HK-2 (cell line): ENCODE results near the gene GRK2.

Source experiments
- DNase-seq: peaks from one replicate; pipeline ENCODE4 v3.0.0-alpha.2; 2018; ENCODE audit not compliant: unreplicated experiment

The GRK2 gene

DNA sequence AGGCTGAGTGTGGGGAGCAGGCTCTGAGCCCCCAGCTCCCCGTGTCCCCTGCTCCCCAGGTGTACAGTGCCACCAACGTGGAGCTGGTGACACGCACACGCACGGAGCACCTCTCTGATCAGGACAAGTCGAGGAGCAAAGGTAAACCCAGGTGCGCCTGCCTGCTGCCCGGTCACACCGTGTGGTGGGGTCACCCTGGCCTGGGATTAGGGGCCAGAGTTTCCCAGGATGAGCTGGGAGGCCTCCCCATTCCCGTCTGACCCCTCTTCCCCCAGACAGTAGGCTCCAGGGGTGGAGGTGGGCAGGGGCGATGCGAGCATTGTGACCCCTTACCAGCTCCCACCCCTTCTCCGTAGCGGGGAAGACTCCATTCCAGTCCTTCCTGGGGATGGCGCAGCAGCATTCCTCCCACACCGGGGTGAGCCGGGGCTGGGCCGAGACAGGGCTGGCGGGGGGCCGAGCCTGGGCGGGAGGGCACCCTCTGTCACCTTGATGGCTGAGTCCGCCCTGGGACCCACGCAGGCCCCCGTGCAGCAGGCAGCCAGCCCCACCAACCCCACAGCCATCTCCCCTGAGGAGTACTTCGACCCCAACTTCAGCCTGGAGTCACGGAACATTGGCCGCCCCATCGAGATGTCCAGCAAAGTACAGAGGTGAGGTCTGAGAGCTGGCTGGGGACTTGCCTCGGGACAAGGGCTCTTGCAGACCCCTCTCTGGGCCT is 33.4 kb downstream of the GRK2 start:
- DNase-seq: no peak

- no peak for DNase-seq
These were observed 34.0 kb downstream of the GRK2 start for GRCh38 chr11:67300256-67300755.

GRCh38 chr11:67300756-67301312 is 34.6 kb downstream of the GRK2 start:
- no peak for DNase-seq

DNA sequence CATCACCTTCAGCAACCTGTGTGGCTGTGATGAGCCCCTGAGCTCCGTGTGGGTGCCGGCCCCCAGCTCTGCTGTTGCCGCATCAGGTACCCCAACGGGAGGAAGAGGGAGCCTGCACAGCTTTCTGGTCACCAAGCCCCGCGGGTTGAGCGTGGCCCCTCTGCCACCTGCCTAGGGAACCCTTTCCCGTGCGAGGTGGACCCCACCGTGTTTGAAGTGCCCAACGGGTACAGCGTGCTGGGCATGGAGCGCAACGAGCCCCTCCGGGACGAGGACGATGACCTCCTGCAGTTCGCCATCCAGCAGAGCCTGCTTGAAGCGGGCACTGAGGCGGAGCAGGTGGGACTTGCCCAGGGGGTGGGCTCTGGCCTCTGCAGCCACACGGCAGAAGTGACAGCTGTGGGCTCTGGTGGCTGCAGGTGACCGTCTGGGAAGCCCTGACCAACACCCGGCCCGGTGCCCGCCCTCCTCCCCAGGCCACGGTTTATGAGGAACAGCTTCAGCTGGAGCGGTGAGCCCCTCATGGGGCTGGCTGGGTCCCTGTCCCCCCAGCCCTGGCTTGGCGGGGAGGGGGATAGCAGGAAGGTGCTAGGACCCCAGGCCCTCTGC is 35.1 kb downstream of the GRK2 start:
- DNase-seq: no peak

GRCh38 chr11:67301951-67302516 is 35.8 kb downstream of the GRK2 start:
- DNase-seq: peak; percentile 73

GRCh38 chr11:67302571-67303131 is 36.4 kb downstream of the GRK2 start:
- peak; percentile 65 for DNase-seq

DNA sequence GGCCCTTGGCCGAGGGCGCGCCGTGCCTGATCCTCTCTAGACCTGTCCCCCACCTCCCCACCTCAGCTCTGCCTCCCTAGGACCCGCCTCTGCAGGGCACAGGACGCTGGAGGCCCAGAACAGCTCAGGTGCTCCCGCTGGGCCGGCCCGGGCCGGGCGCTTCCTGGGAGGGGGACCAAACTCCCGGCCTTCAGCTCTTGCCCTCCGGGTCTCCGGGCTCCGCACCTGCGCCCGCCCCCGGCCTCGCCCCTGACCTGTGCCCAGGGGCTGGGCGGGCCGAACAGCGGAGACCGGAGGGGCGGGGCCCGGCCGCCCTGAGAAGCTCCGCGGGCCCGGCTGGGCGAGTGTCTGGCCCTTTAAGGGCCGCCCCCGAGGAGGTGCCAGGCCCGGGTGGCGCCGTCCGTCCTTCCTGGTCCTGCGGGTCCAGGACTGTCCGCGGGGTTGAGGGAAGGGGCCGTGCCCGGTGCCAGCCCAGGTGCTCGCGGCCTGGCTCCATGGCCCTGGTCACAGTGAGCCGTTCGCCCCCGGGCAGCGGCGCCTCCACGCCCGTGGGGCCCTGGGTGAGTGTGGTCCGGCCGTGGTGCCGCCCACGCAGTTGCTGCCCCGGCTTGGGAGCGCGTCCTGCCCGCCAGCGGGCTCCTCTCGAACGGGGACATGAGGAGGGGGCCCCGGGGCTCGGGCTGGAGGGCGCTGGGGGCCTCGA is 37.0 kb downstream of the GRK2 start, which contains the start of gene SSH3:
SSH3 (plus strand) TSS at position 399 of the 703 bp plus-strand sequence; CDS start at position 495, 96 bp downstream.
- DNase-seq: peak; percentile 79

GRCh38 chr11:67303835-67304411 is 37.6 kb downstream of the GRK2 start:
- peak; percentile 54 for DNase-seq

DNA sequence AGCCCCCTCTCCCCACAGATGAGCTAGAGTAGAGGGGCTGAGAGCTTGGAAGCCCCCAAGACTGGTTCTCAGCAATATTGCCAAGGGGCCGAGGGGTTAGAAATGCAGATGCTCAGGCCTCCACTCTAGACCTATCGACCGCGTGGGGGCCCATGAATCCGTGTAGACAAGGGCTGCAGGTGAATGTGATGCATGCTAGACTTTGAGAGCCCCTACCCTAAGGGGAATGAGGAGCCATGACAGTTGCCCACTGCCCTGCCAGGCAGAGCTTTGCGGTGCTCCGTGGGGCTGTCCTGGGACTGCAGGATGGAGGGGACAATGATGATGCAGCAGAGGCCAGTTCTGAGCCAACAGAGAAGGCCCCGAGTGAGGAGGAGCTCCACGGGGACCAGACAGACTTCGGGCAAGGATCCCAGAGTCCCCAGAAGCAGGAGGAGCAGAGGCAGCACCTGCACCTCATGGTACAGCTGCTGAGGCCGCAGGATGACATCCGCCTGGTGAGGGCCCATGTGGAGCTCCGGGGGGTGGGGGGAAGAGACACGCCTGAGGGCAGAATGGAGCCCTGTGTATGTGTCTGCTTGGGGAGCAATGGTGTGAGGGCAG is 38.3 kb downstream of the GRK2 start:
- DNase-seq: no peak

- no peak for DNase-seq
These were observed 40.7 kb downstream of the GRK2 start for GRCh38 chr11:67306769-67307544.

DNA sequence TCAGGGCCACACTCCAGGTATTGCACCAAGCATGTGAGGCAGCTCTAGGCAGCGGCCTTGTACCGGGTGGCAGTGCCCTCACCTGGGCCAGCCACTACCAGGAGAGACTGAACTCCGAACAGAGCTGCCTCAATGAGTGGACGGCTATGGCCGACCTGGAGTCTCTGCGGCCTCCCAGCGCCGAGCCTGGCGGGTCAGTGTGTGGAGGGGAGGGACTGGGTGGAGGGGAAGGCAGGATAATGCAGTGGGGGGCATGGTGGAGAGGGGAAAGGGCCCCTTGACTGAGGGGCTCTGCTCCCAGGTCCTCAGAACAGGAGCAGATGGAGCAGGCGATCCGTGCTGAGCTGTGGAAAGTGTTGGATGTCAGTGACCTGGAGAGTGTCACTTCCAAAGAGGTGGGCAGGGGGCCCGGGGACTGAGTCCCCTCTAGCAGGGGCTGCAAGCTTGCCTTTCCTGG is 41.3 kb downstream of the GRK2 start:
- no peak for DNase-seq

DNA sequence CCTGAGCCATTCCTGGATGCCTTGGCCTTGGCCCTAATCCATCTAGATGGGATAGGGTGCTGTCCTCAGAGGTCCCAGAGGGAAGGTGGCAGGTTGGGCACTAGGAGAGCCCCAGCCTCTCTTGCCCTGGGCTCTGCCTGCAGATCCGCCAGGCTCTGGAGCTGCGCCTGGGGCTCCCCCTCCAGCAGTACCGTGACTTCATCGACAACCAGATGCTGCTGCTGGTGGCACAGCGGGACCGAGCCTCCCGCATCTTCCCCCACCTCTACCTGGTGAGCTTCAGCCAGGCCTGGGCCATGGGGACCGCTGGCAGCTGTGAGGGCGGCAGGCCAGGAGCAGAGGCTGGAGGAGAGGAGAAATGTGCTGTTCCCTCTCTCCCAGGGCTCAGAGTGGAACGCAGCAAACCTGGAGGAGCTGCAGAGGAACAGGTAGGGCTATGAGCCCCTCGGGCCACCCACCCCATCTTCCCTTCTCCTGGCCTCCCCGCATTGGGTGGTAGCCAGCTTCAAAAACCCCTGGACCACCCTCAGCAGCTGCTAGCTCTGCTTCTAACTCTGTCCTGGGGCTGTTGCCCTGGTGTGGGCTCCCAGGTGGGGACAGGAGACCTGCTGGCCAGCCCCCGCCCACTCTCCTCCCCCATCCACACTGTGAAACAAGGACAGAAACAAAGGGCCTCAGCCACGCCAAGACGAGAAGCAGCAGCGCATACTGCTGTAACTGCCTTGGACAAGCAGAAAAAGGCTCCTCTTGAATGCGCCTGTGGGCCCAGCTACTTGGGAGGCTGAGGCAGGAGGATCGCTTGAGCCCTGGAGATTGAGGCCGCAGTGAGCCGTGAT is 42.0 kb downstream of the GRK2 start:
- no peak for DNase-seq

- no peak for DNase-seq
These were observed 42.9 kb downstream of the GRK2 start for GRCh38 chr11:67309166-67309565.

DNA sequence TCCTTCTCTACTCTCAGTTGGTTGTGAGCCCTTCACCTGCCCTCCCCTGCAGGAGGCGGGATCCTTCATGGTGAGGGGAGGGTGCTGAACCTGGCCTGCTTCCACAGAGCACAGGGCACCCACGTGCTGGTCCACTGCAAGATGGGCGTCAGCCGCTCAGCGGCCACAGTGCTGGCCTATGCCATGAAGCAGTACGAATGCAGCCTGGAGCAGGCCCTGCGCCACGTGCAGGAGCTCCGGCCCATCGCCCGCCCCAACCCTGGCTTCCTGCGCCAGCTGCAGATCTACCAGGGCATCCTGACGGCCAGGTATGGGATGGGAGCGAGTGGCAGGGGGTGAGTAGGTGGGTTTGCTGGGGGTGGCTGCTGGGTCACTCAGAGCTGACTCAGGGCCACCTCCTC is 43.4 kb downstream of the GRK2 start:
- no peak for DNase-seq

GRCh38 chr11:67310246-67311050 is 44.2 kb downstream of the GRK2 start:
- no peak for DNase-seq

GRCh38 chr11:67311051-67311555 is 44.8 kb downstream of the GRK2 start:
- DNase-seq: no peak

GRCh38 chr11:67311556-67312082 is 45.3 kb downstream of the GRK2 start:
- DNase-seq: no peak
